ENCODE results near the gene AZIN2.
"Not testable (repeated sequence)": the region's sequence is repeated elsewhere in the genome, so short reads cannot be mapped to it uniquely, and the experiment has no call there.

AZIN2 gene

GRCh38 chr1:33057095-33057494, 23.9 kb upstream of the AZIN2 start:
- no peak for DNase-seq (ENCODE audit: low read depth)

- DNase-seq (ENCODE audit: low read depth) = no peak
These were observed 20.3 kb upstream of the AZIN2 start for GRCh38 chr1:33060579-33061083.

GRCh38 chr1:33061834-33062233, 19.1 kb upstream of the AZIN2 start:
- DNase-seq (ENCODE audit: low read depth) = no peak

GRCh38 chr1:33064284-33064683, 16.7 kb upstream of the AZIN2 start:
- not testable (repeated sequence) for DNase-seq (ENCODE audit: low read depth)

GRCh38 chr1:33065301-33065700, 15.7 kb upstream of the AZIN2 start:
- no peak for DNase-seq (ENCODE audit: low read depth)

GRCh38 chr1:33066477-33066876, 14.5 kb upstream of the AZIN2 start:
- not testable (repeated sequence) for DNase-seq (ENCODE audit: low read depth)

- not testable (repeated sequence) for DNase-seq (ENCODE audit: low read depth)
These were observed 12.8 kb upstream of the AZIN2 start for GRCh38 chr1:33068108-33068507.

GRCh38 chr1:33070628-33071027, 10.3 kb upstream of the AZIN2 start:
- DNase-seq (ENCODE audit: low read depth) = no peak

- DNase-seq (ENCODE audit: low read depth) = no peak
These were observed 8.2 kb upstream of the AZIN2 start for GRCh38 chr1:33072707-33073106.

GRCh38 chr1:33074193-33074945, 6.6 kb upstream of the AZIN2 start:
- DNase-seq (ENCODE audit: low read depth) = no peak

GRCh38 chr1:33078030-33078591, 2.8 kb upstream of the AZIN2 start:
- no peak for DNase-seq (ENCODE audit: low read depth)

- no peak for DNase-seq (ENCODE audit: low read depth)
These were observed 580 bp upstream of the AZIN2 start for GRCh38 chr1:33080373-33080772.

- DNase-seq (ENCODE audit: low read depth) = no peak
These were observed 777 bp downstream of the AZIN2 start for GRCh38 chr1:33081554-33082305.

GRCh38 chr1:33082575-33083108, 1.7 kb downstream of the AZIN2 start:
- no peak for DNase-seq (ENCODE audit: low read depth)

GRCh38 chr1:33085332-33085731, 4.4 kb downstream of the AZIN2 start:
- no peak for DNase-seq (ENCODE audit: low read depth)

GRCh38 chr1:33086384-33086850, 5.5 kb downstream of the AZIN2 start:
- DNase-seq (ENCODE audit: low read depth) = no peak

GRCh38 chr1:33087677-33088076, 6.7 kb downstream of the AZIN2 start:
- no peak for DNase-seq (ENCODE audit: low read depth)

GRCh38 chr1:33088119-33088906, 7.4 kb downstream of the AZIN2 start:
- no peak for DNase-seq (ENCODE audit: low read depth)

- DNase-seq (ENCODE audit: low read depth) = no peak
These were observed 8.5 kb downstream of the AZIN2 start for GRCh38 chr1:33089457-33089856.

- DNase-seq (ENCODE audit: low read depth) = no peak
These were observed 11.5 kb downstream of the AZIN2 start for GRCh38 chr1:33092438-33092837.

- DNase-seq (ENCODE audit: low read depth) = no peak
These were observed 12.1 kb downstream of the AZIN2 start for GRCh38 chr1:33093004-33093403.

GRCh38 chr1:33094486-33094885, 13.5 kb downstream of the AZIN2 start:
- DNase-seq (ENCODE audit: low read depth) = no peak

Measured in activated gamma-delta T cell treated with anti-CD3 and anti-CD28 coated beads, Interleukin-2, amount 50 U/mL, for 16 hours (primary cell).